ENCODE data around the gene AKR1A1. TPM values are rescaled to one million over a fixed set of nuclear protein-coding genes. Genes with fewer than 3 reads are reported as not detected.

The AKR1A1 gene
- total and polyA plus RNA-seq, 12 donors = 38.0 to 91.8 (median 46.6) TPM

DNA sequence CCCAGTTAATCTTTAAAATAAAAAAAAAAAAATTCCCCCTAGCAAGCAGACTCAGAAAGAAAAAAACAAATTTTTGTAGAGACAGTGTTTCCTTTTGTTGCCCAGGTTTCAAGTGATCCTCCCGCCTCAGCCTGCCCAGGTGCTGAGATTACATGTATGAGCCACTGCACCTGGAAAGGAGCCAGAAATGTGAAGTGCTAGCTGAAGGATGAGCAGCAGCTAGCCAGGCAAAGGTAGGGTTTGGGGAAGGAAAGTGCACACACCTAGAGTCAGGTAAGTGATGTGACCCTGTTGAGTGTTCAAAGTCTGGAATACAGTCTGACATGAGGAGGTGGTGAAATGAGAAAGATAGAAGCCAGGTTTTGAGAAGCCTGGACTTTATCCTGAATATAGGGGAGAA, 1.7 kb downstream of the AKR1A1 start:
- TF ChIP-seq, protein P1, sequence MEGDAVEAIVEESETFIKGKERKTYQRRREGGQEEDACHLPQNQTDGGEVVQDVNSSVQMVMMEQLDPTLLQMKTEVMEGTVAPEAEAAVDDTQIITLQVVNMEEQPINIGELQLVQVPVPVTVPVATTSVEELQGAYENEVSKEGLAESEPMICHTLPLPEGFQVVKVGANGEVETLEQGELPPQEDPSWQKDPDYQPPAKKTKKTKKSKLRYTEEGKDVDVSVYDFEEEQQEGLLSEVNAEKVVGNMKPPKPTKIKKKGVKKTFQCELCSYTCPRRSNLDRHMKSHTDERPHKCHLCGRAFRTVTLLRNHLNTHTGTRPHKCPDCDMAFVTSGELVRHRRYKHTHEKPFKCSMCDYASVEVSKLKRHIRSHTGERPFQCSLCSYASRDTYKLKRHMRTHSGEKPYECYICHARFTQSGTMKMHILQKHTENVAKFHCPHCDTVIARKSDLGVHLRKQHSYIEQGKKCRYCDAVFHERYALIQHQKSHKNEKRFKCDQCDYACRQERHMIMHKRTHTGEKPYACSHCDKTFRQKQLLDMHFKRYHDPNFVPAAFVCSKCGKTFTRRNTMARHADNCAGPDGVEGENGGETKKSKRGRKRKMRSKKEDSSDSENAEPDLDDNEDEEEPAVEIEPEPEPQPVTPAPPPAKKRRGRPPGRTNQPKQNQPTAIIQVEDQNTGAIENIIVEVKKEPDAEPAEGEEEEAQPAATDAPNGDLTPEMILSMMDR (IDR thresholded peaks at IDR 0.05) = no peak
- intact Hi-C loops (cut with DNase I) = no loop called here
- DNase-seq = no peak
- Histone ChIP-seq H3K4me1 (peaks cover 0 to 33% (median 22%) of the 10 kb centered on the region in 9 donors), H3K4me3 (peak overlapping the region in 4 of 10 donors; percentile 73 to 87 (median 82)), H3K36me3 (peaks cover 0 to 40% (median 0%) of the 10 kb centered on the region in 9 donors), H3K9me3 (no peaks in the 10 kb centered on the region), H3K27me3 (no peaks in the 10 kb centered on the region), H3K27ac (no peak overlapping the region)
- no peak for ATAC-seq
- 72 to 81% methylated on average over 1 of the region's 1 CpG for WGBS, 2 donors

DNA sequence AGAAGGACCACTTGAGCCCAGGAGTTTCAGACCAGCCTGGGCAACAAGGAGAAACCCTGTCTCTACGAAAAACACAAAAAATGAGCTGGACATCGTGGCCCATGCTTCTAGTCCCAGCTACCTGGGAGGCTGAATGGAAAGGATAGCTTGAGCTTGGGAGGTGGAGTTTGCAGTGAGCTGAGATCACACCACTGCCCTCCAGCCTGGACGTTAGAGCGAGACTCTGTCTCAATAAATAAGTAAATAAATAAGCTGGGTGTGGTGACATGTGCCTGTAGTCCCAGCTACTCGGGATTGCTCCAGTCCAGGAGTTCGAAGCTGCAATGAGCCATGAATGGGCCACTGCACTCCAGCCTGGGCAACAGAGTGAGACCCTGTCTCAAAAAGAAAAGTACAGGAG, 3.6 kb downstream of the AKR1A1 start:
- intact Hi-C loops (cut with DNase I) = no loop called here
- no peak overlapping the region for H3K4me3 ChIP-seq
- 88 to 89% methylated on average over 6 of the region's 6 CpGs for WGBS, 2 donors
- DNase-seq (no peak), ATAC-seq (no peak)
- H3K9me3 ChIP-seq = no peaks in the 10 kb centered on the region
- no peak overlapping the region for H3K27ac ChIP-seq
- H3K27me3 ChIP-seq = no peaks in the 10 kb centered on the region
- peaks cover 0 to 40% (median 27%) of the 10 kb centered on the region in 9 donors for H3K4me1 ChIP-seq
- peaks cover 0 to 46% (median 0%) of the 10 kb centered on the region in 9 donors for H3K36me3 ChIP-seq
- TF ChIP-seq, protein P1 (IDR thresholded peaks at IDR 0.05) = no peak

DNA sequence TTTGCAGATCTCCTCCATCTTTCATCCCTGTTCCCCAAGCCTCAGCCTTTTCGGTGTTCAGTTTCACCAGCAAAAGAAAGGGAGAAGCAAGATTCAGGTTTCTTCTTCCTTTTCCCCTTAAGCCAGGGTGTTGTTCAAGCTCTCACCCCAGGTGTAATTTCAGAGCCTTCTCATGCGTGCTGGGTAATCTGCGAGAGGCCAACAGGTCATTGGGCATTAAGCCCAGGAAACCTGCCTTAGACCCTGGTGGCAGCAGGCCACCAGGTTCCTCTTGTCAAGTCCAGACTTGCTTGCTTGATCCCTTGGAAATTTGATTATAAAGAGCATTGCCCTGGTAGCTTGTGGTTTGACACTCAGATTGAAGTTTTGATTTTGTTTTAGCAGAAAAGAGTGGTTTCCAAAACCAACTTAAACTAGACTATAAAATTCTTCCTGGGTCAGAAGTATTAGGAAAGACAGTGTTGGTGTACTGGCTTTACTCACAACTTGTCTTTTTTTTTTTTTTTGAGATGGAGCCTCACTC, 6.9 kb downstream of the AKR1A1 start:
- peak overlapping the region in 1 of 10 donors; percentile 20 for H3K27ac ChIP-seq
- no peak overlapping the region for H3K4me3 ChIP-seq
- peaks cover 0 to 20% (median 8%) of the 10 kb centered on the region in 9 donors for H3K4me1 ChIP-seq
- WGBS, 2 donors = 59 to 73% methylated on average over 3 of the region's 3 CpGs
- no peak for DNase-seq
- intact Hi-C loops (cut with DNase I) = no loop called here
- TF ChIP-seq, protein P1 (IDR thresholded peaks at IDR 0.05) = no peak
- no peak for ATAC-seq
- peaks cover 0 to 76% (median 0%) of the 10 kb centered on the region in 9 donors for H3K36me3 ChIP-seq
- H3K9me3 ChIP-seq = no peaks in the 10 kb centered on the region
- no peaks in the 10 kb centered on the region for H3K27me3 ChIP-seq

DNA sequence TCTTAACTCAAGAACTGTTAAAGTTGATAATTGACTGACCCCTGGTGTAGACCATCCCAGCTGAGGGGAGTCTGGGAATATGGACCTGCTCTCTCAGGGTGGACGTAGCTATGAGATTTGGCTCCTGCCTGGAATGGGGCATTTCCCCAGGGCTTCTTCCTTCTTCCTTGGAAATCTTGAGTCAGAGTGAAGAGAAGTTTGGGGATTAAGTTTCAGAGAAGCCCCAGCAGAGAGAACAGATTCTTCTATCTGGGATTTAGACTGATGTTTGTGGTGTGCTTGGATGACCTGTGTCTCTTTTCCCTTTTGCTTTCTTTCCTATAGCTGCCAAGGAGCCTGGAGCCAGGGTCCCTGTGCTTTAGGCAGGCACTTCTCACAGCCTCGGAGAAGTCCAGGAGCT, 13.2 kb downstream of the AKR1A1 start:
- Histone ChIP-seq H3K27ac (no peak overlapping the region), H3K9me3 (no peaks in the 10 kb centered on the region), H3K27me3 (no peaks in the 10 kb centered on the region), H3K36me3 (peaks cover 0 to 88% (median 5%) of the 10 kb centered on the region in 9 donors), H3K4me1 (peaks cover 0 to 13% (median 11%) of the 10 kb centered on the region in 9 donors), H3K4me3 (no peak overlapping the region)
- TF ChIP-seq, protein P1 (IDR thresholded peaks at IDR 0.05) = no peak
- DNase-seq (no peak), ATAC-seq (no peak)
- WGBS, 2 donors = 88% methylated on average over 2 of the region's 2 CpGs
- intact Hi-C loops (cut with DNase I) = loop anchor here in 1 of 10 donors (10.0 kb wide), 1 partner anchor 549 kb away; the partner anchor contains the start of genes HECTD3 and UROD

Measured in heart right ventricle (tissue), 16 donors.